Keratinocyte (primary cell): ENCODE measurements around the gene SHISA7.

Experiments
- EZH2 ChIP-seq: IDR thresholded peaks from one replicate; pipeline ENCODE4 v1.6.1; 2012; ENCODE audit warnings: inconsistent platforms, mild to moderate bottlenecking, low read length, moderate library complexity
- TF ChIP-seq, protein P1 (sequence below), 3 experiments: IDR thresholded peaks in 1 of 3; conservative IDR thresholded peaks in 1 of 3; optimal IDR thresholded peaks in 1 of 3; 2 replicates in 2 of 3; 3 replicates in 1 of 3; pipeline versions ENCODE3 to v1.5.1; 2011; ENCODE audit warnings: low read length in 3 of 3, mild to moderate bottlenecking in 3 of 3, moderate library complexity in 2 of 3, control low read depth in 1 of 3, inconsistent platforms in 1 of 3; ENCODE audit not compliant: insufficient read depth in 2 of 3; ENCODE audit errors: extremely low read depth in 1 of 3

GRCh38 chr19:55461259-55461973, 18.3 kb upstream of the SHISA7 start, which contains the start of gene ISOC2:
- TF ChIP-seq, protein P1, sequence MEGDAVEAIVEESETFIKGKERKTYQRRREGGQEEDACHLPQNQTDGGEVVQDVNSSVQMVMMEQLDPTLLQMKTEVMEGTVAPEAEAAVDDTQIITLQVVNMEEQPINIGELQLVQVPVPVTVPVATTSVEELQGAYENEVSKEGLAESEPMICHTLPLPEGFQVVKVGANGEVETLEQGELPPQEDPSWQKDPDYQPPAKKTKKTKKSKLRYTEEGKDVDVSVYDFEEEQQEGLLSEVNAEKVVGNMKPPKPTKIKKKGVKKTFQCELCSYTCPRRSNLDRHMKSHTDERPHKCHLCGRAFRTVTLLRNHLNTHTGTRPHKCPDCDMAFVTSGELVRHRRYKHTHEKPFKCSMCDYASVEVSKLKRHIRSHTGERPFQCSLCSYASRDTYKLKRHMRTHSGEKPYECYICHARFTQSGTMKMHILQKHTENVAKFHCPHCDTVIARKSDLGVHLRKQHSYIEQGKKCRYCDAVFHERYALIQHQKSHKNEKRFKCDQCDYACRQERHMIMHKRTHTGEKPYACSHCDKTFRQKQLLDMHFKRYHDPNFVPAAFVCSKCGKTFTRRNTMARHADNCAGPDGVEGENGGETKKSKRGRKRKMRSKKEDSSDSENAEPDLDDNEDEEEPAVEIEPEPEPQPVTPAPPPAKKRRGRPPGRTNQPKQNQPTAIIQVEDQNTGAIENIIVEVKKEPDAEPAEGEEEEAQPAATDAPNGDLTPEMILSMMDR (optimal IDR thresholded peaks at IDR 0.05 in 1 of 3, IDR thresholded peaks at IDR 0.05 in 1 of 3, conservative IDR thresholded peaks at IDR 0.05 in 1 of 3; ENCODE audit: extremely low read depth in 1 of 3, insufficient read depth in 2 of 3, low read length in 3 of 3), result no peak
- TF ChIP-seq EZH2, result no peak
